ENCODE measurements around the gene WDR77. TPM values are rescaled to one million over a fixed set of nuclear protein-coding genes. Genes with fewer than 3 reads are reported as not detected.

WDR77 gene
- polyA plus RNA-seq, 4 donors, result 40.3 to 43.2 (median 41.0) TPM

GRCh38 chr1:111470596-111470995 lies 21.5 kb upstream of the WDR77 start:
- DNase-seq (ENCODE audit: low read depth in 4 of 4, low spot score in 3 of 4), result no peak

DNA sequence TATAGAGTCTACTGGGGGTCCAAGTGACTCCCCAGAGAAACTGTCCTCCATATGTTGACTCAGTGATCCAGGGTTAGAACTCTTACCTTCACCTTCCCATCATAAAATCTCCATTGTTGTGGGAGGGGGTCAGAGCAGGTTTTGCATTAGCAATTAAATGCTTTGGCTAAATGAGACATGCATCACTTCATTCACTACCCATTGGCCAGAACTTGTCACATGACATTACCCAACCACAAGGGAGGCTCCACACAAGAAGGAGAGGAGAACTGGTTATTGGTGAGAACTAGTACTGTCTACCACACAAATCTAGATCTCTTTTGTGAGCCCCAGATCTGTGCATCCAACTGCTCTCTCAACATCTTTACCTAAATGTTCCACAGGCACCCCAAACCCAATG lies 20.5 kb upstream of the WDR77 start:
- no peak for DNase-seq (ENCODE audit: low read depth in 4 of 4, low spot score in 3 of 4)

GRCh38 chr1:111468717-111469100 lies 19.7 kb upstream of the WDR77 start:
- no peak for DNase-seq (ENCODE audit: low read depth in 4 of 4, low spot score in 3 of 4)

- no peak for DNase-seq (ENCODE audit: low read depth in 4 of 4, low spot score in 3 of 4)
Measured at GRCh38 chr1:111467865-111468716, 19.0 kb upstream of the WDR77 start.

DNA sequence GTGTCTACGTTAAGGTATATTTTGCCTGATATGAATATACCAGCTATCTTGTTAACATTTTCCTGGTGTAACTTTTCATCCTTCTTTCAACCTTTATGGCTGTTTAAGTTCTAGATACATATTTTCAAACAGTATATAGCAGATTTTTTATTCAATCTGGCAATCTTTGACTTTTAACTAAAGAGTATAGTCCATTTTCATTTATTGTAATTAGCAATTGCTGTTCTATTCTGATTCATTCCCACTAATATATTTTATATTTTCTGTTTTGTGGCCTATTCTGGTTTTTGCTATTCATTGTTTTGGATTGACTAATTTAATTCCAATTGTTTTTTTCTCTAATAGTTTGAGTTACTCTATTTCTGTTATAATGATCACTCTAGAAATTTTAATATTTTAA lies 17.4 kb upstream of the WDR77 start:
- DNase-seq (ENCODE audit: low read depth in 4 of 4, low spot score in 3 of 4), result no peak

- no peak for DNase-seq (ENCODE audit: low read depth in 4 of 4, low spot score in 3 of 4)
Measured at GRCh38 chr1:111465754-111466153, 16.7 kb upstream of the WDR77 start.

GRCh38 chr1:111463029-111463683 lies 14.1 kb upstream of the WDR77 start:
- DNase-seq (ENCODE audit: low read depth in 4 of 4, low spot score in 3 of 4), result no peak

DNA sequence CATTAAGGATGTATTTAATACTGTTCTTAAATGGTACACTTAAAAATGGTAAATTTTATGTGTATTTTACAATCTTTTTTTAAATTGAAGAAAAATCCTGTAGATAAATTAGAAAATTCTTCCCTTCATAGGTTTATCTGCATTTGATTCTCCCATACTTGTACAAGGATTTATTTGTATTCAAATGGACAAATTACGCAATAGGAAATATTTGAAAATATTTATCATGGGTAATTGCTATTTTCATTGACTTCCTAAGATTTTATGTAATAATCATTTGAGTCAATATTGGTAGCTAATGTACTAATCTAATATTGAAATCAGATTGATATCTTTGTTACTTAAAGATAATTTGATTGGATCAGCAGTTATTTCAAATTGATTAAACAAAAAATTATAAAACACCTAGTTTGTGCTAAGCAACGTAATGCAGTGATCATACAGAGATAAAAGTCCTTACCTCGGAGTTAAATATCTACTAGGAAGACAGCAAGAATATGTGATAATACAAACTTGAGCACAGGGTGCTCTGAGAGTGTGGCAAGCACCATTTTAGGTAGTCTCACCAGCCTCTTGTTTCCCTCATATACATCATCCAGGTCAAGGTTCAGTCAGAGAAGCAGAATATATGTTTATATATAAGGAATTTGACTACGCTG lies 13.4 kb upstream of the WDR77 start:
- no peak for DNase-seq (ENCODE audit: low read depth in 4 of 4, low spot score in 3 of 4)

GRCh38 chr1:111461765-111462164 lies 12.7 kb upstream of the WDR77 start:
- DNase-seq (ENCODE audit: low read depth in 4 of 4, low spot score in 3 of 4), result no peak

- DNase-seq (ENCODE audit: low read depth in 4 of 4, low spot score in 3 of 4), result no peak
Measured at GRCh38 chr1:111455642-111456031, 6.6 kb upstream of the WDR77 start.

DNA sequence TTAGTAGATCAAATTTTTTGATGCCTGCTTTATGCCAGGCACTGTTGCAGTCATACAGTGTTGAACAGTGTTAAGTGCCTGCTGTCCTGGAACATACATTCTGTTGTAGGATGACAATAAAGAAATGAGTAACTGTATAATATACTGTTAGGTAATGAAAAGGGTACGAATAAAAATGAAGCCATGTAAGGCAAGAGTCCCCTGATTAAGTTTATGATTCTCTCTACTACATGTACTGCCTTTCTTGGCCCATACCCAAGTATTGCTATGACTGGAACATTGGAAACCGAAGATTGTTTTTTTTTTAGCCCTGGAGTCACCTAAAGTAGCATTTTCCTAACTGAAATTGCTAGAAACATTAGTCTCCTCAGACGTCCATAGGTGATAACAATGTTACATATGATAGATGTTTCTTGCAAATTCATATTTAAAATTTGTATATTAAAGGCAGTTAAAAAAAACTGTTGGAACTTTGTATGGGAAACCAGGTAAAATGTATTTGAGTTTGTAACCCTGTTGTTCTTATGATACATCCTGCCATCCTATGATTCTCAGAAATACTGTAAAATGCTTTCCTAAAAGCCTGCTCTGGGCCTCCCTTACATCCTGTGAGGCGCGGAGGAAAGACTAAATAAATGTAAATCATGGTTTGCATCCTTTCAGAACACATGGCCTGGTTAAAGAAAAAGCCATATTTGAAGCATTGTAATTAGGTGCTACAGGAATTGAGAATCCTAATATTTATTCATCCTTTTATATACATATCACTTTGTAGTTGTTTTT lies 6.0 kb upstream of the WDR77 start:
- DNase-seq (ENCODE audit: low read depth in 4 of 4, low spot score in 3 of 4), result no peak

- no peak for DNase-seq (ENCODE audit: low read depth in 4 of 4, low spot score in 3 of 4)
Measured at GRCh38 chr1:111453706-111454105, 4.7 kb upstream of the WDR77 start.

DNA sequence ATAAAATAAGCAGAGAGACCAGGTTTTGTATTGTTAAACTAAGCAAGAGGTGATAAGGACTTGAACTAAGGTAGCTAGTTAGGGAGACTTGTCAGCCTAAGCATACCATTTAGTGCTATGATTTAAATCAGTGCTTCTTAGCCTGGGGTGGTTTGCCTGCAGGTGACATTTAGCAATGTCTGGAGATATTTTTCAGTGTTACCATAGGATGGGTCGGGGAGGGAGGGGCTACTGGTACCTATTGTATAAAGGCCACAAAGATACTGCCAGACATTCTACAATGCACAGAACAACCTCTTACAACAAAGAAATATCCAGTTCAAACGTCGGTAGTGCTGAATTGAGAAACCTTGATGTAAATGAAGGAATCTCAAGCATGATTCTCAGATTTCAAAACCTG lies 3.5 kb upstream of the WDR77 start:
- no peak for DNase-seq (ENCODE audit: low read depth in 4 of 4, low spot score in 3 of 4)

DNA sequence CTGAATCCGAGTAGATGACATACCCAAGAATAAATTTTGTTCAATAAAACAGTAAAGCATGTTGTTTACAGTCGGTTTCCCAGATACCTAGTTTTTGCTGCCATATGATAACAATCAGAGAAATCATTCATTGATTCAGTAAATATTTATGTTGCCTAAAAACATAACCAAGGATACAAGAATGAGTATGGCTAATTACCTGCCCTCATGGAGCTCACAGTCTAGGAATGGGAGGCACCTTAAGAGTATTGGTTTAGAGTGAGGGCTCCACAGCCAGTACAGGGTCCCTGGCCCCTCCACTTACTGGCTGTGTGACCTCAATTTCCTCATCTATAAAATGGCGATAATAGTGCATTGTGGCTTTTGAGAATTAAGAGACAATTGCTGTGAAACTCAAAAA lies 1.1 kb upstream of the WDR77 start:
- DNase-seq (ENCODE audit: low read depth in 4 of 4, low spot score in 3 of 4), result no peak

DNA sequence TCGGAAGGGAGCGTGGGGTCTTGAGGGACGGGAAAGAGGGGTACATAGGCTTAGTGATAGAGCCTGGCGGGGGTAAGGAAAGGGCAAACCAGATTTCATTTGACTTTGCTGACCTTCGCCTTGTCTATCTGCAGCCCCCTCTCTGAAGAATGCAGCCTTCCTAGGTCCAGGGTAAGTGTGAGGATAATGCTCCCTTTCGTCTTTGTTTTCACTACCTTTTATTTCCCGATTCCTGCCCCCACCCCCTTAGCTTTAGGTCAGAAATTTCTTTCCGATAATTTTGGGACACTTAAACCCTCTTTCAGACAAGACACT lies 604 bp upstream of the WDR77 start:
- DNase-seq (ENCODE audit: low read depth in 4 of 4, low spot score in 3 of 4), result no peak

- no peak for DNase-seq (ENCODE audit: low read depth in 4 of 4, low spot score in 3 of 4)
Measured at GRCh38 chr1:111448482-111448917, 556 bp downstream of the WDR77 start.

GRCh38 chr1:111446967-111447892 lies 1.8 kb downstream of the WDR77 start:
- no peak for DNase-seq (ENCODE audit: low read depth in 4 of 4, low spot score in 3 of 4)

GRCh38 chr1:111446546-111446945 lies 2.5 kb downstream of the WDR77 start:
- no peak for DNase-seq (ENCODE audit: low read depth in 4 of 4, low spot score in 3 of 4)

DNA sequence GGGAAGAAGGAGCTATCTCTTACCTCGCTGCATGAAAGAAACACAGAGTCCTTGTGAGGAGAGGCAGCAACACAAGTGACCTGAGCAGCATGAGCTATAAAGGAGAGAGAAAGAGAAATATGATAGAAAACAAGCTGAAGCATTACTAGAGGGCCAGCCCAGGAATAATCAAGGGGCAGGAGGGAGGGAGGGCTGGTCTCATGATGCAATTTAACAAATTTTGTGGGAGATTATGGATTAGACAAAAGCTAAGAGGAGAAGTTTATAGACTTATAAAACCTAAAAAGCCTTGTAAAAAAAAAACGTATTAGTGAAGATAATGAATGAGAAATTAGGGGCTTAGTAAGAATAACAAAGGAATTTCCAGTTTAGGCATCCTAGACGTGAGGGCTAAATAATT lies 5.0 kb downstream of the WDR77 start:
- no peak for DNase-seq (ENCODE audit: low read depth in 4 of 4, low spot score in 3 of 4)

- DNase-seq (ENCODE audit: low read depth in 4 of 4, low spot score in 3 of 4), result no peak
Measured at GRCh38 chr1:111442457-111442856, 6.6 kb downstream of the WDR77 start.

All from right renal pelvis (tissue), 4 donors.